T-helper 1 cell treated with Interleukin-12 subunit alpha and Interleukin-12 subunit beta and Interleukin-4 antibody, amounts not matched to agents 30 μg/mL and 1 μg/mL, for 36 hours (primary cell): ENCODE measurements around the gene HECTD1.
"Not testable (repeated sequence)": the region's sequence is repeated elsewhere in the genome, so short reads cannot be mapped to it uniquely, and the experiment has no call there.

Experiments
- H3K27ac Mint-ChIP-seq: one replicate; pipeline ENCODE4 v1.8.0; 2021; ENCODE audit warnings: mild to moderate bottlenecking, mixed read lengths
- H3K27me3 Mint-ChIP-seq: one replicate; pipeline ENCODE4 v1.8.0; 2021; ENCODE audit warnings: low read depth, mixed read lengths
- H3K36me3 Mint-ChIP-seq: one replicate; pipeline ENCODE4 v1.8.0; 2021; ENCODE audit warnings: low read depth, mixed read lengths
- H3K4me1 Mint-ChIP-seq: one replicate; pipeline ENCODE4 v1.8.0; 2021; ENCODE audit warnings: low read depth, mixed read lengths
- H3K4me3 Mint-ChIP-seq: one replicate; pipeline ENCODE4 v1.8.0; 2021; ENCODE audit warnings: mild to moderate bottlenecking, moderate library complexity, mixed read lengths
- H3K9me3 Mint-ChIP-seq: one replicate; pipeline ENCODE4 v1.8.0; 2021; ENCODE audit warnings: mixed read lengths

The HECTD1 gene

GRCh38 chr14:31235462-31235861, 27.9 kb upstream of the HECTD1 start:
- no peaks in the 10 kb centered on the region for H3K36me3 Mint-ChIP-seq
- no peaks in the 10 kb centered on the region for H3K9me3 Mint-ChIP-seq
- peaks cover 5% of the 10 kb centered on the region for H3K4me1 Mint-ChIP-seq
- H3K27ac Mint-ChIP-seq, result no peak overlapping the region
- H3K27me3 Mint-ChIP-seq, result no peaks in the 10 kb centered on the region
- H3K4me3 Mint-ChIP-seq, result no peak overlapping the region

GRCh38 chr14:31232081-31232480, 24.5 kb upstream of the HECTD1 start:
- no peaks in the 10 kb centered on the region for H3K4me1 Mint-ChIP-seq
- no peaks in the 10 kb centered on the region for H3K36me3 Mint-ChIP-seq
- no peak overlapping the region for H3K4me3 Mint-ChIP-seq
- no peak overlapping the region for H3K27ac Mint-ChIP-seq
- no peaks in the 10 kb centered on the region for H3K27me3 Mint-ChIP-seq
- no peaks in the 10 kb centered on the region for H3K9me3 Mint-ChIP-seq

GRCh38 chr14:31231272-31231671, 23.7 kb upstream of the HECTD1 start:
- not testable (repeated sequence) for H3K4me1 Mint-ChIP-seq, H3K4me3 Mint-ChIP-seq, H3K9me3 Mint-ChIP-seq, H3K27ac Mint-ChIP-seq, H3K36me3 Mint-ChIP-seq, H3K27me3 Mint-ChIP-seq

GRCh38 chr14:31230573-31230958, 23.0 kb upstream of the HECTD1 start:
- Mint-ChIP-seq H3K27me3 (no peaks in the 10 kb centered on the region), H3K36me3 (no peaks in the 10 kb centered on the region), H3K4me3 (no peak overlapping the region), H3K4me1 (no peaks in the 10 kb centered on the region), H3K27ac (no peak overlapping the region), H3K9me3 (no peaks in the 10 kb centered on the region)

- Mint-ChIP-seq H3K36me3 (no peaks in the 10 kb centered on the region), H3K4me1 (no peaks in the 10 kb centered on the region), H3K9me3 (no peaks in the 10 kb centered on the region), H3K27ac (no peak overlapping the region), H3K4me3 (no peak overlapping the region), H3K27me3 (no peaks in the 10 kb centered on the region)
Observed at GRCh38 chr14:31229638-31230572, 22.3 kb upstream of the HECTD1 start.

- H3K27ac Mint-ChIP-seq, result no peak overlapping the region
- H3K27me3 Mint-ChIP-seq, result no peaks in the 10 kb centered on the region
- no peaks in the 10 kb centered on the region for H3K9me3 Mint-ChIP-seq
- H3K4me1 Mint-ChIP-seq, result no peaks in the 10 kb centered on the region
- H3K36me3 Mint-ChIP-seq, result no peaks in the 10 kb centered on the region
- no peak overlapping the region for H3K4me3 Mint-ChIP-seq
Observed at GRCh38 chr14:31229009-31229408, 21.4 kb upstream of the HECTD1 start.

- no peaks in the 10 kb centered on the region for H3K36me3 Mint-ChIP-seq
- no peak overlapping the region for H3K4me3 Mint-ChIP-seq
- H3K9me3 Mint-ChIP-seq, result no peaks in the 10 kb centered on the region
- no peaks in the 10 kb centered on the region for H3K27me3 Mint-ChIP-seq
- no peaks in the 10 kb centered on the region for H3K4me1 Mint-ChIP-seq
- no peak overlapping the region for H3K27ac Mint-ChIP-seq
Observed at GRCh38 chr14:31228533-31228932, 20.9 kb upstream of the HECTD1 start.

- Mint-ChIP-seq H3K36me3 (no peaks in the 10 kb centered on the region), H3K4me1 (no peaks in the 10 kb centered on the region), H3K27ac (no peak overlapping the region), H3K27me3 (peaks cover 4% of the 10 kb centered on the region), H3K4me3 (no peak overlapping the region), H3K9me3 (no peaks in the 10 kb centered on the region)
Observed at GRCh38 chr14:31224808-31225207, 17.2 kb upstream of the HECTD1 start.

GRCh38 chr14:31223331-31223730, 15.7 kb upstream of the HECTD1 start:
- Mint-ChIP-seq H3K27ac (no peak overlapping the region), H3K4me1 (no peaks in the 10 kb centered on the region), H3K36me3 (no peaks in the 10 kb centered on the region), H3K27me3 (peaks cover 4% of the 10 kb centered on the region), H3K9me3 (no peaks in the 10 kb centered on the region), H3K4me3 (no peak overlapping the region)

GRCh38 chr14:31222834-31223233, 15.2 kb upstream of the HECTD1 start:
- Mint-ChIP-seq H3K4me1 (no peaks in the 10 kb centered on the region), H3K9me3 (no peaks in the 10 kb centered on the region), H3K4me3 (no peak overlapping the region), H3K27ac (no peak overlapping the region), H3K36me3 (no peaks in the 10 kb centered on the region), H3K27me3 (peaks cover 4% of the 10 kb centered on the region)

GRCh38 chr14:31221266-31221665, 13.7 kb upstream of the HECTD1 start:
- Mint-ChIP-seq H3K4me1 (no peaks in the 10 kb centered on the region), H3K36me3 (no peaks in the 10 kb centered on the region), H3K27ac (no peak overlapping the region), H3K27me3 (peaks cover 4% of the 10 kb centered on the region), H3K9me3 (no peaks in the 10 kb centered on the region), H3K4me3 (no peak overlapping the region)

GRCh38 chr14:31219169-31219568, 11.6 kb upstream of the HECTD1 start:
- no peak overlapping the region for H3K27ac Mint-ChIP-seq
- H3K9me3 Mint-ChIP-seq, result no peaks in the 10 kb centered on the region
- H3K36me3 Mint-ChIP-seq, result no peaks in the 10 kb centered on the region
- no peak overlapping the region for H3K4me3 Mint-ChIP-seq
- H3K27me3 Mint-ChIP-seq, result peaks cover 4% of the 10 kb centered on the region
- no peaks in the 10 kb centered on the region for H3K4me1 Mint-ChIP-seq

GRCh38 chr14:31216359-31216758, 8.8 kb upstream of the HECTD1 start:
- no peak overlapping the region for H3K27ac Mint-ChIP-seq
- no peaks in the 10 kb centered on the region for H3K4me1 Mint-ChIP-seq
- H3K4me3 Mint-ChIP-seq, result no peak overlapping the region
- no peaks in the 10 kb centered on the region for H3K9me3 Mint-ChIP-seq
- no peaks in the 10 kb centered on the region for H3K36me3 Mint-ChIP-seq
- H3K27me3 Mint-ChIP-seq, result peaks cover 4% of the 10 kb centered on the region

- Mint-ChIP-seq H3K36me3 (no peaks in the 10 kb centered on the region), H3K4me1 (peaks cover 17% of the 10 kb centered on the region), H3K27me3 (peaks cover 4% of the 10 kb centered on the region), H3K9me3 (no peaks in the 10 kb centered on the region), H3K4me3 (no peak overlapping the region), H3K27ac (no peak overlapping the region)
Observed at GRCh38 chr14:31212893-31213292, 5.3 kb upstream of the HECTD1 start.

- Mint-ChIP-seq H3K4me1 (peaks cover 31% of the 10 kb centered on the region), H3K27me3 (peaks cover 4% of the 10 kb centered on the region), H3K27ac (no peak overlapping the region), H3K9me3 (no peaks in the 10 kb centered on the region), H3K4me3 (no peak overlapping the region), H3K36me3 (peaks cover 8% of the 10 kb centered on the region)
Observed at GRCh38 chr14:31209605-31210004, 2.0 kb upstream of the HECTD1 start.
